GM18868 (cell line): ENCODE results near the gene KIF1B.
"Not testable (repeated sequence)": the region's sequence is repeated elsewhere in the genome, so short reads cannot be mapped to it uniquely, and the experiment has no call there.

Experiments used
- ATAC-seq: cut with Tn5 transposase; IDR thresholded peaks from one replicate; pipeline ENCODE4 v1.9.1; 2021; ENCODE audit warnings: mild to moderate bottlenecking, moderate library complexity; ENCODE audit not compliant: unreplicated experiment

Gene KIF1B

GRCh38 chr1:10380594-10381275 lies 170.4 kb downstream of the KIF1B start:
- no peak for ATAC-seq

- ATAC-seq = no peak
Measured at GRCh38 chr1:10383630-10384029, 173.3 kb downstream of the KIF1B start.

GRCh38 chr1:10384219-10384618 lies 173.8 kb downstream of the KIF1B start:
- no peak for ATAC-seq

GRCh38 chr1:10386761-10387676 lies 176.6 kb downstream of the KIF1B start:
- ATAC-seq = no peak

- no peak for ATAC-seq
Measured at GRCh38 chr1:10387677-10388386, 177.5 kb downstream of the KIF1B start.

- no peak for ATAC-seq
Measured at GRCh38 chr1:10388387-10388715, 178.0 kb downstream of the KIF1B start.

- ATAC-seq = no peak
Measured at GRCh38 chr1:10389271-10389973, 179.1 kb downstream of the KIF1B start.

GRCh38 chr1:10396870-10397269 lies 186.5 kb downstream of the KIF1B start:
- no peak for ATAC-seq

GRCh38 chr1:10398278-10398733 lies 187.9 kb downstream of the KIF1B start:
- no peak for ATAC-seq

- ATAC-seq = peak; percentile 92
Measured at GRCh38 chr1:10398734-10399443, 188.5 kb downstream of the KIF1B start, which contains the start of gene PGD. Gene PGD, plus strand, starts transcription at chr1:10399064. Its CDS starts 54 bp downstream, at chr1:10399118.

- ATAC-seq = no peak
Measured at GRCh38 chr1:10399444-10399941, 189.1 kb downstream of the KIF1B start.

GRCh38 chr1:10400013-10400412 lies 189.6 kb downstream of the KIF1B start:
- ATAC-seq = no peak

GRCh38 chr1:10401281-10401680 lies 190.9 kb downstream of the KIF1B start:
- no peak for ATAC-seq

- no peak for ATAC-seq
Measured at GRCh38 chr1:10402729-10403274, 192.4 kb downstream of the KIF1B start.

GRCh38 chr1:10407201-10407600 lies 196.8 kb downstream of the KIF1B start:
- ATAC-seq = no peak

GRCh38 chr1:10415211-10415930 lies 205.0 kb downstream of the KIF1B start:
- ATAC-seq = no peak

- not testable (repeated sequence) for ATAC-seq
Measured at GRCh38 chr1:10415967-10416366, 205.6 kb downstream of the KIF1B start.

- ATAC-seq = not testable (repeated sequence)
Measured at GRCh38 chr1:10418741-10419140, 208.4 kb downstream of the KIF1B start.

- no peak for ATAC-seq
Measured at GRCh38 chr1:10419351-10419750, 209.0 kb downstream of the KIF1B start.
